Measurements from ENCODE around the gene CFH. TPM values are rescaled to one million over a fixed set of nuclear protein-coding genes. Genes with fewer than 3 reads are reported as not detected.

Gene CFH
- polyA plus RNA-seq, 1 donor from 2014 or later: not detected

DNA sequence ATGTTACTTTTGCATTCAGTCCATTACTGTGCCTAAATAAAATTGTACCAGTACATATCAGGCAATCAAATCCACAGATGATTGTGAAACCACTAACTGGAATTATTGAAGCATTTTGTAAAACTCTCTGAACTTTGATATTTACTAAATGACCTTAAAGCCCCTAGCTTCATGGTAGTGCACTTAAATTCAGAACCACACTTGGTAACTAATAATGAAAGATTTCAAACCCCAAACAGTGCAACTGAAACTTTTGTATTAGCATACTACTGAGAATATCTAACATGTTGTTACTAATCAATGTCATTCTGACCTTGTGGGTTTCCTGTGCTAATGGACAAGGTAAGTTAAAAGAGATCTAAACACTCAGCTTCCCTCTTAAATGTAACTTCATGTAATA, 122.8 kb downstream of the CFH start, which contains the start of gene CFHR3:
Gene CFHR3, plus strand, starts transcription at position 238 of the 400 bp plus-strand sequence. Its CDS starts 47 bp downstream, at position 285.
- H3K36me3 ChIP-seq (ENCODE audit: insufficient read depth, low read length): no peaks in the 10 kb centered on the region
- H3K27ac ChIP-seq (ENCODE audit: low read length): no peak within 1 kb of the TSS
- no peaks in the 10 kb centered on the region for H3K79me2 ChIP-seq (replicated peaks; ENCODE audit: insufficient read depth, low read length)
- H4K20me1 ChIP-seq (ENCODE audit: insufficient read depth): no peaks in the 10 kb centered on the region
- no peaks in the 10 kb centered on the region for H3K9me3 ChIP-seq (ENCODE audit: low read length)
- H3K4me3 ChIP-seq (ENCODE audit: low read length): no peak within 1 kb of the TSS
- no peaks in the 10 kb centered on the region for H3K9me2 ChIP-seq (ENCODE audit: insufficient read depth, low read length)
- H3F3A ChIP-seq (ENCODE audit: insufficient read depth, low read length, poor library complexity, severe bottlenecking): no peaks in the 10 kb centered on the region
- no peak within 1 kb of the TSS for H2AFZ ChIP-seq (ENCODE audit: low read depth, low read length)
- H3K27me3 ChIP-seq (ENCODE audit: insufficient read depth, low read depth, low read length): no peaks in the 10 kb centered on the region
- TF ChIP-seq EZH2 (IDR thresholded peaks at IDR 0.05; ENCODE audit: borderline replicate concordance, insufficient read depth, low read length, poor library complexity, severe bottlenecking) (no peak), SMC3 (conservative IDR thresholded peaks at IDR 0.05; ENCODE audit: poor library complexity) (no peak), EP300 (conservative IDR thresholded peaks at IDR 0.05; ENCODE audit: poor library complexity, severe bottlenecking) (no peak), POLR2AphosphoS5 (IDR thresholded peaks at IDR 0.05) (no peak), RAD21 (conservative IDR thresholded peaks at IDR 0.05) (no peak), TAF1 (IDR thresholded peaks at IDR 0.05; ENCODE audit: low read depth) (no peak), MXI1 (conservative IDR thresholded peaks at IDR 0.05; ENCODE audit: poor library complexity, severe bottlenecking) (no peak), REST (IDR thresholded peaks at IDR 0.05; ENCODE audit: borderline replicate concordance) (no peak)
- TF ChIP-seq, protein P1, sequence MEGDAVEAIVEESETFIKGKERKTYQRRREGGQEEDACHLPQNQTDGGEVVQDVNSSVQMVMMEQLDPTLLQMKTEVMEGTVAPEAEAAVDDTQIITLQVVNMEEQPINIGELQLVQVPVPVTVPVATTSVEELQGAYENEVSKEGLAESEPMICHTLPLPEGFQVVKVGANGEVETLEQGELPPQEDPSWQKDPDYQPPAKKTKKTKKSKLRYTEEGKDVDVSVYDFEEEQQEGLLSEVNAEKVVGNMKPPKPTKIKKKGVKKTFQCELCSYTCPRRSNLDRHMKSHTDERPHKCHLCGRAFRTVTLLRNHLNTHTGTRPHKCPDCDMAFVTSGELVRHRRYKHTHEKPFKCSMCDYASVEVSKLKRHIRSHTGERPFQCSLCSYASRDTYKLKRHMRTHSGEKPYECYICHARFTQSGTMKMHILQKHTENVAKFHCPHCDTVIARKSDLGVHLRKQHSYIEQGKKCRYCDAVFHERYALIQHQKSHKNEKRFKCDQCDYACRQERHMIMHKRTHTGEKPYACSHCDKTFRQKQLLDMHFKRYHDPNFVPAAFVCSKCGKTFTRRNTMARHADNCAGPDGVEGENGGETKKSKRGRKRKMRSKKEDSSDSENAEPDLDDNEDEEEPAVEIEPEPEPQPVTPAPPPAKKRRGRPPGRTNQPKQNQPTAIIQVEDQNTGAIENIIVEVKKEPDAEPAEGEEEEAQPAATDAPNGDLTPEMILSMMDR (IDR thresholded peaks at IDR 0.05; ENCODE audit: poor library complexity, severe bottlenecking): no peak
- H3K4me2 ChIP-seq (ENCODE audit: low read length): no peak within 1 kb of the TSS
- no peak within 1 kb of the TSS for H3K9ac ChIP-seq (ENCODE audit: low read length)

- H3K4me2 ChIP-seq (ENCODE audit: low read length): no peak overlapping the region
- H3K27ac ChIP-seq (ENCODE audit: low read length): no peak overlapping the region
- no peaks in the 10 kb centered on the region for H3F3A ChIP-seq (ENCODE audit: insufficient read depth, low read length, poor library complexity, severe bottlenecking)
- H3K27me3 ChIP-seq (ENCODE audit: insufficient read depth, low read depth, low read length): no peaks in the 10 kb centered on the region
- H3K9me3 ChIP-seq (ENCODE audit: low read length): no peaks in the 10 kb centered on the region
- no peaks in the 10 kb centered on the region for H3K79me2 ChIP-seq (replicated peaks; ENCODE audit: insufficient read depth, low read length)
- H3K9me2 ChIP-seq (ENCODE audit: insufficient read depth, low read length): no peaks in the 10 kb centered on the region
- no peak overlapping the region for H2AFZ ChIP-seq (ENCODE audit: low read depth, low read length)
- TF ChIP-seq, protein P1 (IDR thresholded peaks at IDR 0.05; ENCODE audit: poor library complexity, severe bottlenecking): no peak
- no peak for TF ChIP-seq RAD21 (conservative IDR thresholded peaks at IDR 0.05)
- no peak overlapping the region for H3K4me3 ChIP-seq (ENCODE audit: low read length)
- no peaks in the 10 kb centered on the region for H3K36me3 ChIP-seq (ENCODE audit: insufficient read depth, low read length)
- no peaks in the 10 kb centered on the region for H4K20me1 ChIP-seq (ENCODE audit: insufficient read depth)
- no peak overlapping the region for H3K9ac ChIP-seq (ENCODE audit: low read length)
These were observed 125.8 kb downstream of the CFH start for GRCh38 chr1:196777603-196778002.

Measured in neural cell (in vitro differentiated cells).